Left ventricle myocardium inferior (tissue), 1 donor: Measurements from ENCODE around the gene KIAA1958. TPM values are rescaled to one million over a fixed set of nuclear protein-coding genes. Genes with fewer than 3 reads are reported as not detected.

ENCODE experiments used
- DNase-seq: peaks from one replicate; pipeline ENCODE4 v3.0.0-alpha.2; 2020
- H3K27ac ChIP-seq: fragments of 200-600 bp; replicated peaks from 2 replicates; pipeline ENCODE4 v1.8.0; 2021
- H3K27me3 ChIP-seq: fragments of 200-600 bp; 2 replicates; pipeline ENCODE4 v1.8.0; 2021; ENCODE audit warnings: low read depth
- H3K36me3 ChIP-seq: fragments of 200-600 bp; 2 replicates; pipeline ENCODE4 v1.8.0; 2021
- H3K4me1 ChIP-seq: fragments of 200-600 bp; 2 replicates; pipeline ENCODE4 v1.8.0; 2021
- H3K4me3 ChIP-seq: fragments of 200-600 bp; 2 replicates; pipeline ENCODE4 v1.8.0; 2021; ENCODE audit warnings: mild to moderate bottlenecking, moderate library complexity
- H3K9me3 ChIP-seq: fragments of 200-600 bp; replicated peaks from 2 replicates; pipeline ENCODE4 v1.8.0; 2021
- intact Hi-C: fragments of 100-400 bp; cut with micrococcal nuclease; formaldehyde crosslinking; loops from one replicate; pipeline ENCODE4 v1.11.0; 2022
- total RNA-seq: library from RNA; stranded (reverse); fragmentation: NEBNext Ultra II Directional; extraction: Animal tissue kit (Norgen Biotek cat#: 25700); gene quantifications from one replicate; pipeline ENCODE4 v1.2.1, GENCODE V29; 2021
- TF ChIP-seq, protein P1 (sequence below): fragments of 200-600 bp; IDR thresholded peaks from 2 replicates; pipeline ENCODE4 v1.8.0; 2021; ENCODE audit warnings: antibody characterized with exemption, mild to moderate bottlenecking, borderline replicate concordance
- donor health status: DM: no; HTN: yes; CAD: no; lungs with severe emphysema.

KIAA1958 gene
- total RNA-seq, 1 donor from 2014 or later: 5.6 TPM

DNA sequence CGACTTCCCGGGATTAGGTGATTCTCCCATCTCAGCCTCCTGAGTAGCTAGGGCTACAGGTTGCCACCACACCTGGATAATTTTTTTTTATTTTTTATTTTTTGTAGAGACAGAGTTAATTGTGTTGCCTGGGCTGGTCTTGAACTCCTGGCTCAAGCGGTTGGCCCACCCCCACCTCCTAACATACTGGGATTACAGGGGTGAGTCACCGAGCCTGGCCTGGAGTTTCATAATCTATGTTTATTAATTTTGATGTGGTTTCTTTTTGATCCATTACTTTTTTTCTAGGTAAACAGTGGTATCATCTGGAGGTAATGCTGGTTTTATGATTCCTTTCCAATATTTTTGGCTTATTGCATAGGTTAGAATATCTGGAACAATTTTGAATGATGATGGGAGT lies 54.2 kb downstream of the KIAA1958 start:
- Histone ChIP-seq H3K27ac (no peak overlapping the region), H3K4me1 (peaks cover 2% of the 10 kb centered on the region), H3K9me3 (no peaks in the 10 kb centered on the region), H3K36me3 (no peaks in the 10 kb centered on the region), H3K27me3 (no peaks in the 10 kb centered on the region), H3K4me3 (no peak overlapping the region)
- intact Hi-C loops: no loop called here
- no peak for DNase-seq
- TF ChIP-seq, protein P1, sequence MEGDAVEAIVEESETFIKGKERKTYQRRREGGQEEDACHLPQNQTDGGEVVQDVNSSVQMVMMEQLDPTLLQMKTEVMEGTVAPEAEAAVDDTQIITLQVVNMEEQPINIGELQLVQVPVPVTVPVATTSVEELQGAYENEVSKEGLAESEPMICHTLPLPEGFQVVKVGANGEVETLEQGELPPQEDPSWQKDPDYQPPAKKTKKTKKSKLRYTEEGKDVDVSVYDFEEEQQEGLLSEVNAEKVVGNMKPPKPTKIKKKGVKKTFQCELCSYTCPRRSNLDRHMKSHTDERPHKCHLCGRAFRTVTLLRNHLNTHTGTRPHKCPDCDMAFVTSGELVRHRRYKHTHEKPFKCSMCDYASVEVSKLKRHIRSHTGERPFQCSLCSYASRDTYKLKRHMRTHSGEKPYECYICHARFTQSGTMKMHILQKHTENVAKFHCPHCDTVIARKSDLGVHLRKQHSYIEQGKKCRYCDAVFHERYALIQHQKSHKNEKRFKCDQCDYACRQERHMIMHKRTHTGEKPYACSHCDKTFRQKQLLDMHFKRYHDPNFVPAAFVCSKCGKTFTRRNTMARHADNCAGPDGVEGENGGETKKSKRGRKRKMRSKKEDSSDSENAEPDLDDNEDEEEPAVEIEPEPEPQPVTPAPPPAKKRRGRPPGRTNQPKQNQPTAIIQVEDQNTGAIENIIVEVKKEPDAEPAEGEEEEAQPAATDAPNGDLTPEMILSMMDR: no peak

DNA sequence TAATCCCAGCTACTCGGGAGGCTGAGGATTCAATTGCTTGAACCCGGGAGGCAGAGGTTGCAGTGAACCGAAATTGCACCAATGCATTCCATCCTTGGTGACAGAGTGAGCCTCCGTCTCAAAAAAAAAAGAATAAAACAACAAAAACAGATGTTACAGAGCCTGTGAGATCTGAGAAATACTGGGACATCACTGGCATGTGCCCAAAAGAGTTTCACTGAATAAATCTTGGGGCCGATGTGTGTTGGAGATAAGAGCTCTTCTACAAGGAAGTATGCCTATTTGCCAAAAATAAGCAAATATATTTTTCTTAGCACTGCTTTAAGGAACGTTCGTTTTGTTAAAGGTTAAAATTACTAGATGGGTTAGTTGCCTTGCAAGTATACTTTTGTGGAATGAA lies 55.1 kb downstream of the KIAA1958 start:
- no peak for DNase-seq
- Histone ChIP-seq H3K4me1 (peaks cover 5% of the 10 kb centered on the region), H3K27me3 (no peaks in the 10 kb centered on the region), H3K36me3 (no peaks in the 10 kb centered on the region), H3K9me3 (no peaks in the 10 kb centered on the region), H3K27ac (no peak overlapping the region), H3K4me3 (no peak overlapping the region)
- intact Hi-C loops: no loop called here
- TF ChIP-seq, protein P1: no peak

DNA sequence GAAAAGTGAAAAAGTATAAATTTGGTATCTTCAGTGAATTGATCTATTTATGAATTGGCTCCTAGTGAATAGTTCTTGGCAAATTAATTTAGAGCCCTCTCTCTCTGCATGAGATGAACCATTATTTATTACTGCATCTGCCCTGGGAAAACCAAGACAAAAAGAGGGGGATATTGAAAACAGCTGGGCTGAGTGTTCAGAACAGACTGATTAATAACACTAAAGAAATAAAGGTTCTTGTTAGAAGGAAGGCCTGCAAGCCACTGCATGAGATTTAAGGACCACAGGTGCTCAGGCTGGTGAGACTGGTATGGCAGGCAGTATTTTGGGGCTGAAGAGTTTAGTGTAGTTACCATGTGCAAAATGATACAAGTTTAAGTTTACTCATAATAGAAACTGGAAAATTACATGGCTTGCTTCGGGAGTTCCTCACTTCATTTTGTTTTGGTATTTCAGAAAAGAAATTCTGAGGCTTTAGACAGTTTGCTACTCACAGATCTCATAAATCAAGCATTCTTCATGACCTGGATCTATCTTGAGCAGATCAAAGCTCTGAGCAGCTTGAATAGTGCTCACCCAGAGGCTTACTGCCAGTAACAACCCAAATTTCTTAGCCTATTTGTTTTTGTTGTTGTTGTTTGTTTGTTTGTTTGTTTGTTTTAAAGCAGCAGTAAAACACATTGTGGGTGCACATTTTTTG lies 56.1 kb downstream of the KIAA1958 start:
- Histone ChIP-seq H3K4me1 (peaks cover 5% of the 10 kb centered on the region), H3K27me3 (no peaks in the 10 kb centered on the region), H3K4me3 (no peak overlapping the region), H3K27ac (no peak overlapping the region), H3K36me3 (no peaks in the 10 kb centered on the region), H3K9me3 (no peaks in the 10 kb centered on the region)
- DNase-seq: no peak
- intact Hi-C loops: no loop called here
- TF ChIP-seq, protein P1: no peak

DNA sequence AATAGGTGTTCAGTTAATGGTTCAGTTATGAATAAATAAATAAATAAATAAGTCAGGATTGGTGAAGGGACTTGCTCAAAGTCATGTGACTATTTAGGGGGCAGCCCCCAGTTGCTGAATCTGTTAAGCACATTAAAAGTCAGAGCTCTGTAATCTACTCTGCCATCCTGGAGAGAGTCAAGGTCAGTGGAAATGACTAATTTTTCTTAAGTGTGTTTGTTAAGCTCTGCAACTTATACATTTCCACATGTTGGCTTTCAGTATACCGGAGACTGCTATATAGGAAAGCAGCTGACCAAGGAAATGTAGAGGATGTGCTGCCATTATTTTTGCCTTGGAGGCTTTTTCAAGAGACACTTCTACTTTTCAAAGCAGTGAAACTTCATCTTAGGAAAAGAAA lies 57.9 kb downstream of the KIAA1958 start:
- H3K27me3 ChIP-seq: no peaks in the 10 kb centered on the region
- peaks cover 5% of the 10 kb centered on the region for H3K4me1 ChIP-seq
- no peak for DNase-seq
- TF ChIP-seq, protein P1: no peak
- no peaks in the 10 kb centered on the region for H3K9me3 ChIP-seq
- intact Hi-C loops: no loop called here
- no peak overlapping the region for H3K27ac ChIP-seq
- no peaks in the 10 kb centered on the region for H3K36me3 ChIP-seq
- no peak overlapping the region for H3K4me3 ChIP-seq

DNA sequence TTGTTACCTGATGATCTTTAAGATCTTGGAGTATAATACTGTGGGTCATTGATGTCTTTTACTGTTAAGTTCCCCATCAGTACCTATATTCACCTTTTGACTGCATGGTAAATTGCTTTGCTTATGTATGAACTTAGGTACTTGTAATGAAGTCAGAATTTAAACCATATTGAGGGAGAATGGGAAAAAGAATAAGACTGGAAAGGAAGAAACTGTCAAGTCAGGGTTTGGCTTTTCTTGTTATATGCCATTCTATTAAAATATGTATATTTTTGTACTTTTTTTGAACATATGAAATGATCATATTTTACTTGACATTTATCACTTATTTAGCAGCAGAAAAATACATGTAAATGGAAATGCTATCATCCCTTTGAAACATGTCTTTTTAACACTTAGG lies 58.6 kb downstream of the KIAA1958 start:
- DNase-seq: no peak

More for the DNA sequence above, 58.6 kb downstream of the KIAA1958 start:
- no peak overlapping the region for H3K27ac ChIP-seq
- H3K9me3 ChIP-seq: no peaks in the 10 kb centered on the region
- TF ChIP-seq, protein P1: no peak
- no peaks in the 10 kb centered on the region for H3K27me3 ChIP-seq
- peaks cover 5% of the 10 kb centered on the region for H3K4me1 ChIP-seq
- no peaks in the 10 kb centered on the region for H3K36me3 ChIP-seq
- intact Hi-C loops: no loop called here
- no peak overlapping the region for H3K4me3 ChIP-seq
